PC-3 (cell line): ENCODE results near the gene ATG5. TPM values are rescaled to one million over a fixed set of nuclear protein-coding genes. Genes with fewer than 3 reads are reported as not detected.

Experiments
- ATAC-seq: fragments of 200-7000 bp; cut with Tn5 transposase; 2 replicates; pipeline ENCODE4 v1.9.1; 2020; ENCODE audit warnings: mild to moderate bottlenecking, moderate library complexity
- BruUV-seq: library from RNA; stranded (reverse); fragments of 400-500 nt; replicated peaks from 2 replicates; lab custom pipeline; 2021; lab: Mats Ljungman, UMichigan
- CTCF ChIA-PET: fragments of 300-600 bp; sonication (Branson Sonifier 250); formaldehyde crosslinking; loops from one replicate; lab custom pipeline; 2022; ENCODE audit warnings: antibody characterized with exemption; lab: Charles Lee
- POLR2A ChIA-PET: fragments of 300-600 bp; sonication (Branson Sonifier 250); formaldehyde crosslinking; loops from one replicate; lab custom pipeline; 2022; ENCODE audit warnings: antibody characterized with exemption; ENCODE audit not compliant: unreplicated experiment; lab: Charles Lee
- DNase-seq: peaks from one replicate; pipeline ENCODE4 v3.0.0-alpha.2; 2015
- H2AFZ ChIP-seq: fragments of 300-600 bp; sonication (generic); 2 replicates; pipeline ENCODE4 v1.6.0; 2016; ENCODE audit warnings: antibody characterized with exemption, low read length
- H3F3A ChIP-seq: fragments of 300-600 bp; sonication (generic); one replicate; pipeline ENCODE4 v1.6.0; 2017; ENCODE audit warnings: antibody characterized with exemption, low read length, control low read depth, mild to moderate bottlenecking; ENCODE audit not compliant: unreplicated experiment
- H3K27ac ChIP-seq: fragments of 300-600 bp; sonication (generic); 2 replicates; pipeline ENCODE4 v1.5.1; 2016; ENCODE audit warnings: mild to moderate bottlenecking, low read length
- H3K27me3 ChIP-seq: fragments of 300-600 bp; sonication (generic); 2 replicates; pipeline ENCODE4 v1.6.1; 2016; ENCODE audit warnings: low read length, mixed read lengths
- H3K36me3 ChIP-seq: fragments of 300-600 bp; sonication (generic); 2 replicates; pipeline ENCODE4 v1.6.1; 2016; ENCODE audit warnings: low read depth, mixed run types, low read length, mixed read lengths
- H3K4me1 ChIP-seq: fragments of 300-600 bp; sonication (generic); 2 replicates; pipeline ENCODE4 v1.5.1; 2016; ENCODE audit warnings: low read length; ENCODE audit not compliant: insufficient read depth
- H3K4me2 ChIP-seq: fragments of 300-600 bp; sonication (generic); 2 replicates; pipeline ENCODE4 v1.6.0; 2016; ENCODE audit warnings: low read length
- H3K4me3 ChIP-seq: fragments of 300-600 bp; sonication (generic); 2 replicates; pipeline ENCODE4 v1.5.1; 2016; ENCODE audit warnings: mild to moderate bottlenecking, low read length, mixed read lengths
- H3K79me2 ChIP-seq: fragments of 300-600 bp; sonication (generic); 2 replicates; pipeline ENCODE4 v1.6.1; 2017; ENCODE audit warnings: low read length, mixed read lengths
- H3K9ac ChIP-seq: fragments of 300-600 bp; sonication (generic); 2 replicates; pipeline ENCODE4 v1.6.0; 2016; ENCODE audit warnings: mild to moderate bottlenecking, low read length
- H3K9me2 ChIP-seq: fragments of 300-600 bp; sonication (generic); replicated peaks from 2 replicates; pipeline ENCODE4 v1.6.1; 2016; ENCODE audit warnings: mixed run types, low read length, mixed read lengths
- H3K9me3 ChIP-seq: fragments of 300-600 bp; sonication (generic); 2 replicates; pipeline ENCODE4 v1.6.1; 2016; ENCODE audit warnings: low read length, mixed read lengths
- H4K20me1 ChIP-seq: fragments of 300-600 bp; sonication (generic); 2 replicates; pipeline ENCODE4 v1.6.1; 2016; ENCODE audit warnings: low read length, mixed read lengths
- EZH2 ChIP-seq: fragments of 300-600 bp; sonication (generic); IDR thresholded peaks from one replicate; pipeline ENCODE4 v1.6.1; 2017; ENCODE audit warnings: antibody characterized with exemption, mild to moderate bottlenecking, low read length; ENCODE audit not compliant: unreplicated experiment
- EZH2phosphoT487 ChIP-seq: fragments of 300-600 bp; sonication (generic); IDR thresholded peaks from 2 replicates; pipeline ENCODE4 v1.6.1; 2018; ENCODE audit warnings: mild to moderate bottlenecking, antibody characterized with exemption, low read length, borderline replicate concordance
- intact Hi-C: fragments of 100-400 bp; cut with micrococcal nuclease; formaldehyde crosslinking; loops from 2 replicates; pipeline ENCODE4 v1.9.0; 2023
- total RNA-seq: library from RNA; depleted of rRNA; stranded (reverse); fragments of >200 nt; gene quantifications from 2 replicates; pipeline ENCODE4 v1.2.3, GENCODE V29; 2014
- TF ChIP-seq, protein P1 (sequence below): fragments of 300-600 bp; sonication (generic); conservative IDR thresholded peaks from 2 replicates; pipeline ENCODE4 v1.5.1; 2017; ENCODE audit warnings: antibody characterized with exemption, low read depth, mild to moderate bottlenecking, low read length

Gene ATG5
- total RNA-seq, 1 experiment from 2014 or later, result 38.8 TPM

DNA sequence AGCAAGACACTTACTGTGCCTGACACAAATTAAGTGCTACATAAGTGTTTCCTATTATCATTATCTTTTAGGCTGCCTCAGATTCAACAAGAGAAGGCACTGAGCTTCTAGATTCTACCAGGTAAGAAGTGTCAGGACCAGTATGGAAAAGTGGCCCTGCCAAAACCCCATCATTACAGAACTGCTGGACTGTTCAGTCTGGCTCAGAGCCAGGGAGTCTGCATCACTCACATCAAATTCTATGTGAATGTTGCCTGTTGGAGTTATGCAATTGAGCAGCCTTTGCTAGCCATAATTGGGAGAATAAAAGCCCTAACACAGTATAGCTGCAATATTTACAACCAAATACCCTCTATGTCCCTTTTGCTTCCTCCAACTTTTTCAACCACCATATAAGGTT is 70.9 kb downstream of the ATG5 start:
- H4K20me1 ChIP-seq, result no peaks in the 10 kb centered on the region
- no peaks in the 10 kb centered on the region for H3K27me3 ChIP-seq
- BruUV-seq, result no TSS peak
- no peak overlapping the region for H3K9ac ChIP-seq
- H3K27ac ChIP-seq, result peak overlapping the region; percentile 65
- ChIA-PET POLR2A (interaction anchor here (0.7 kb wide), 2 partner anchors 33 to 80 kb away, joined by 3 to 4 read pairs; no protein-coding TSS in a partner anchor), CTCF (no interaction called here)
- TF ChIP-seq, protein P1, sequence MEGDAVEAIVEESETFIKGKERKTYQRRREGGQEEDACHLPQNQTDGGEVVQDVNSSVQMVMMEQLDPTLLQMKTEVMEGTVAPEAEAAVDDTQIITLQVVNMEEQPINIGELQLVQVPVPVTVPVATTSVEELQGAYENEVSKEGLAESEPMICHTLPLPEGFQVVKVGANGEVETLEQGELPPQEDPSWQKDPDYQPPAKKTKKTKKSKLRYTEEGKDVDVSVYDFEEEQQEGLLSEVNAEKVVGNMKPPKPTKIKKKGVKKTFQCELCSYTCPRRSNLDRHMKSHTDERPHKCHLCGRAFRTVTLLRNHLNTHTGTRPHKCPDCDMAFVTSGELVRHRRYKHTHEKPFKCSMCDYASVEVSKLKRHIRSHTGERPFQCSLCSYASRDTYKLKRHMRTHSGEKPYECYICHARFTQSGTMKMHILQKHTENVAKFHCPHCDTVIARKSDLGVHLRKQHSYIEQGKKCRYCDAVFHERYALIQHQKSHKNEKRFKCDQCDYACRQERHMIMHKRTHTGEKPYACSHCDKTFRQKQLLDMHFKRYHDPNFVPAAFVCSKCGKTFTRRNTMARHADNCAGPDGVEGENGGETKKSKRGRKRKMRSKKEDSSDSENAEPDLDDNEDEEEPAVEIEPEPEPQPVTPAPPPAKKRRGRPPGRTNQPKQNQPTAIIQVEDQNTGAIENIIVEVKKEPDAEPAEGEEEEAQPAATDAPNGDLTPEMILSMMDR, result no peak
- TF ChIP-seq EZH2, result no peak
- TF ChIP-seq EZH2phosphoT487, result no peak
- H3K4me2 ChIP-seq, result peak overlapping the region; percentile 70; the same call in 1 of the 2 replicates
- ATAC-seq (no peak), DNase-seq (peak; percentile 50)
- no peaks in the 10 kb centered on the region for H3F3A ChIP-seq
- peaks cover 59% of the 10 kb centered on the region for H3K4me1 ChIP-seq
- H3K9me2 ChIP-seq, result no peaks in the 10 kb centered on the region
- no peaks in the 10 kb centered on the region for H3K9me3 ChIP-seq
- intact Hi-C loops, result no loop called here
- no peak overlapping the region for H2AFZ ChIP-seq
- no peaks in the 10 kb centered on the region for H3K36me3 ChIP-seq
- peaks cover 63% of the 10 kb centered on the region for H3K79me2 ChIP-seq
- no peak overlapping the region for H3K4me3 ChIP-seq

DNA sequence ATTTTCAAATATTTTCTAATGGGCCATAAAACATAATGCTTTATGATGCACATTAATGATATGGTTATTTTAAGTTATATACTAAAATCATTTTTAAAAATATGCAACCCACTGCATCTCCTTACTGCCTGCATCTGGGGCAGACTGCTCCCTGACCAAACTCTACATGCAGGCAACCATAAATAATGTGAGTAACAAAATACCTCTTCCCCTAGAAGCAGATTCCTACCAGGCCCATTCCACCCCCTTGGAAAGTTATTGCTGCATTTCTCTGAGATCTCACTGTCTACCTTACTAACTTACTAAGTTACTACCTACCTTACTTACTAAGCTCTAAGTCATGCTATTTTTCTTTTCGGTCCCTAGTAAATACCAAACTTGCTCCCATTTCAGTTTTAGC is 71.8 kb downstream of the ATG5 start:
- ChIA-PET CTCF (interaction anchor here (0.9 kb wide), 1 partner anchor 30 kb away, joined by 3 read pairs; no protein-coding TSS in a partner anchor), POLR2A (no interaction called here)
- Histone ChIP-seq H3K4me1 (peaks cover 59% of the 10 kb centered on the region), H2AFZ (no peak overlapping the region), H3K4me3 (peak overlapping the region; percentile 4; the same call in 1 of the 2 replicates), H4K20me1 (no peaks in the 10 kb centered on the region), H3F3A (no peaks in the 10 kb centered on the region), H3K9me3 (no peaks in the 10 kb centered on the region), H3K4me2 (peak overlapping the region; percentile 70), H3K9me2 (no peaks in the 10 kb centered on the region), H3K27me3 (no peaks in the 10 kb centered on the region), H3K9ac (no peak overlapping the region), H3K79me2 (peaks cover 59% of the 10 kb centered on the region), H3K36me3 (no peaks in the 10 kb centered on the region), H3K27ac (peak overlapping the region; percentile 65)
- DNase-seq, result peak; percentile 44
- BruUV-seq, result no TSS peak
- no peak for TF ChIP-seq EZH2phosphoT487
- no peak for TF ChIP-seq EZH2
- TF ChIP-seq, protein P1, result no peak
- intact Hi-C loops, result no loop called here
- peak; percentile 37 for ATAC-seq

DNA sequence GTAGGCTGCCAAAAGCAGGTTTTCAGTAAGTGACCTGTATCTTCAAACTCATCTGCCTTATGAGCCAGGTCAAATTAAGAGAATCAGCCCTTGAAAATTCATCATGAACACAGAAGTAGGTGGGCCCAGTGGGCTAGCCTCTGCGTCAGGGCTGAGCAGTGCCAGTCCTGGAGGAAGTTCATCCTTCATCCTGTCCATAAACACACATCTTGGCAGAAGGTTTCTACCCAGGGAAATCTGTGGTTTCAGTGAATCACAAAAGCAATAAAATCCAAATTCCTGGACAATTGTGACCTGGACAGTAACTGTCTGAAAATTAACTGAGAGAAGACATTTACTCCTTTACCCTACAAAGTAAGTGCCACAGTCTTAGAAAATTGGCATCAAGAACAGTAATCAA is 72.4 kb downstream of the ATG5 start:
- no peaks in the 10 kb centered on the region for H3F3A ChIP-seq
- no peaks in the 10 kb centered on the region for H3K27me3 ChIP-seq
- peaks cover 59% of the 10 kb centered on the region for H3K4me1 ChIP-seq
- H3K9me3 ChIP-seq, result no peaks in the 10 kb centered on the region
- H3K27ac ChIP-seq, result peak overlapping the region; percentile 65
- ChIA-PET CTCF (no interaction called here), POLR2A (no interaction called here)
- TF ChIP-seq, protein P1, result no peak
- TF ChIP-seq EZH2phosphoT487, result no peak
- BruUV-seq, result no TSS peak
- H3K9ac ChIP-seq, result no peak overlapping the region
- H3K79me2 ChIP-seq, result peaks cover 54% of the 10 kb centered on the region
- ATAC-seq (peak; percentile 86), DNase-seq (peak; percentile 91)
- H3K4me2 ChIP-seq, result peak overlapping the region; percentile 70
- H3K4me3 ChIP-seq, result peak overlapping the region; percentile 4; the same call in 1 of the 2 replicates
- H4K20me1 ChIP-seq, result no peaks in the 10 kb centered on the region
- H3K36me3 ChIP-seq, result no peaks in the 10 kb centered on the region
- H2AFZ ChIP-seq, result no peak overlapping the region
- H3K9me2 ChIP-seq, result no peaks in the 10 kb centered on the region
- intact Hi-C loops, result no loop called here
